DLD1 (cell line): Measurements from ENCODE around the gene SYNGR2.

ENCODE experiments used
- in situ Hi-C: cut with HindIII; loops from 2 replicates; pipeline ENCODE4 v1.10.0; 2017; ENCODE audit warnings: low sequenced_read_pairs

The SYNGR2 gene

GRCh38 chr17:78168242-78168902 lies at the start of gene SYNGR2:
Gene SYNGR2, plus strand, starts transcription at chr17:78168581. Its CDS starts 36 bp downstream, at chr17:78168617.
- in situ Hi-C loops, result no loop called here

GRCh38 chr17:78118801-78119241 lies 49.6 kb upstream of the SYNGR2 start:
- in situ Hi-C loops, result no loop called here

GRCh38 chr17:78120537-78120936 lies 47.8 kb upstream of the SYNGR2 start:
- in situ Hi-C loops, result no loop called here

- in situ Hi-C loops, result no loop called here
These were observed 47.2 kb upstream of the SYNGR2 start for GRCh38 chr17:78120971-78121800.

- in situ Hi-C loops, result no loop called here
These were observed 46.6 kb upstream of the SYNGR2 start for GRCh38 chr17:78121801-78122215.

GRCh38 chr17:78122216-78122930 lies 46.0 kb upstream of the SYNGR2 start:
- in situ Hi-C loops, result no loop called here

GRCh38 chr17:78122931-78123249 lies 45.5 kb upstream of the SYNGR2 start:
- in situ Hi-C loops, result no loop called here

- in situ Hi-C loops, result no loop called here
These were observed 45.0 kb upstream of the SYNGR2 start for GRCh38 chr17:78123258-78123929.

- in situ Hi-C loops, result no loop called here
These were observed 44.1 kb upstream of the SYNGR2 start for GRCh38 chr17:78124081-78124835.

- in situ Hi-C loops, result no loop called here
These were observed 43.6 kb upstream of the SYNGR2 start for GRCh38 chr17:78124836-78125137.

GRCh38 chr17:78125138-78125913 lies 43.1 kb upstream of the SYNGR2 start:
- in situ Hi-C loops, result no loop called here

- in situ Hi-C loops, result no loop called here
These were observed 42.1 kb upstream of the SYNGR2 start for GRCh38 chr17:78125976-78126894.

- in situ Hi-C loops, result no loop called here
These were observed 41.5 kb upstream of the SYNGR2 start for GRCh38 chr17:78126895-78127238.

- in situ Hi-C loops, result no loop called here
These were observed 41.0 kb upstream of the SYNGR2 start for GRCh38 chr17:78127239-78127887.

GRCh38 chr17:78127888-78128550 lies 40.4 kb upstream of the SYNGR2 start:
- in situ Hi-C loops, result no loop called here

GRCh38 chr17:78128551-78129350 lies 39.6 kb upstream of the SYNGR2 start, which contains the start of gene TMC6:
Gene TMC6, minus strand, starts transcription at chr17:78128755. Its CDS starts 1,923 bp downstream, at chr17:78126832.
- in situ Hi-C loops, result no loop called here
